Body of pancreas (tissue), 4 donors: ENCODE results near the gene ADCY5. TPM values are rescaled to one million over a fixed set of nuclear protein-coding genes. Genes with fewer than 3 reads are reported as not detected.

ENCODE experiments used
- ATAC-seq: fragments of 150-250 bp; one replicate; pipeline ENCODE4 v1.9.1; 2016
- DNase-seq, 4 donors: peaks; one replicate each; pipeline ENCODE4 v3.0.0-alpha.2; 2019
- H3K27ac ChIP-seq, 4 donors: fragments of 200-600 bp; sonication (generic); 1 replicate in 3 of 4; 2 replicates in 1 of 4; pipeline versions ENCODE4 v1.5.1 to v1.6.1; 2016 to 2019; ENCODE audit warnings: mild to moderate bottlenecking in 1 of 4, mixed read lengths in 1 of 4, moderate library complexity in 1 of 4
- H3K27me3 ChIP-seq, 2 donors: fragments of 200-600 bp; sonication (generic); one replicate each; pipeline ENCODE4 v1.6.0; 2016; ENCODE audit warnings: mild to moderate bottlenecking in 1 of 2
- H3K36me3 ChIP-seq, 2 donors: fragments of 200-600 bp; sonication (generic); replicated peaks in 1 of 2; 2 replicates each; pipeline ENCODE4 v1.5.1; 2016; ENCODE audit warnings: low read depth in 2 of 2; ENCODE audit not compliant: insufficient read depth in 1 of 2
- H3K4me1 ChIP-seq: fragments of 200-600 bp; sonication (generic); one replicate; pipeline ENCODE4 v1.6.0; 2016
- H3K4me3 ChIP-seq, 2 donors: fragments of 200-600 bp; sonication (generic); 1 replicate in 1 of 2; 2 replicates in 1 of 2; pipeline ENCODE4 v1.5.1; 2016 to 2019
- H3K9me3 ChIP-seq, 3 donors: fragments of 200-600 bp; sonication (generic); 1 replicate in 2 of 3; 2 replicates in 1 of 3; pipeline ENCODE4 v1.5.1; 2016
- POLR2A ChIP-seq, 3 donors: fragments of 450-650 bp; IDR thresholded peaks; one replicate each; pipeline ENCODE4 v1.6.1; 2016; ENCODE audit warnings: antibody characterized with exemption in 3 of 3, mild to moderate bottlenecking in 2 of 3
- WGBS, 2 donors: methylation state at CpG; one replicate each; pipeline ENCODE4 v1.1.5; 2017; 5-methylcytosine and 5-hydroxymethylcytosine counted together
- intact Hi-C: fragments of 100-400 bp; cut with DNase I; formaldehyde crosslinking; loops from one replicate; pipeline ENCODE4 v1.15.1; 2023
- total RNA-seq, 2 donors: library from RNA; depleted of rRNA; stranded (reverse); fragments of >200 nt; gene quantifications; one replicate each; pipeline ENCODE4 v1.1.0, GENCODE V29; 2016
- TF ChIP-seq, protein P1 (sequence below), 7 experiments: fragments of 450-650 bp in 4 of 7; fragments of 200-600 bp in 3 of 7; sonication (generic) in 3 of 7; IDR thresholded peaks; one replicate each; pipeline ENCODE4 v1.5.1; 2016 to 2019; ENCODE audit warnings: antibody characterized with exemption in 7 of 7

ADCY5 gene
- total RNA-seq, 2 donors from 2014 or later, result 10.6 to 18.8 TPM

DNA sequence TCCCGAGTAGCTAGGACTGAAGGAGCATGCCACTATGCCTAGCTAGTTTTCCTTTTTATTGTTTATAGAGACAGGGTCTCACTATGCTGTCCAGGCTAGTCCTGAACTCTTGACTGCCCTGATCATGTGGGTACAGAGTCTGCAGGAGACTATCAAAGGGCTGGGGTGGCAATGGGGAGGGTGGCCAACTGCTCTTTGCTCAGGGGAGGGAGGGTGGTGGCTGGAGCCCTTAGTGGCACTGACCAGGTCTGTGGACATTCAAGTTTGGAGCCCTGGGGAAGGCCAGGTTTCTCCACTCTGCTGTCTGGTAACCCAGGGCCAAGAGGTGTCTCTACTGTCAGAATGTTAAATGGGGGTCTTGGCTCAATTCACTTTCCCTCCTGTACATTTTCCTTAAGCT, 125.1 kb downstream of the ADCY5 start:
- ATAC-seq, result no peak
- H3K27me3 ChIP-seq, result no peaks in the 10 kb centered on the region
- H3K9me3 ChIP-seq, result no peaks in the 10 kb centered on the region
- TF ChIP-seq, protein P1, sequence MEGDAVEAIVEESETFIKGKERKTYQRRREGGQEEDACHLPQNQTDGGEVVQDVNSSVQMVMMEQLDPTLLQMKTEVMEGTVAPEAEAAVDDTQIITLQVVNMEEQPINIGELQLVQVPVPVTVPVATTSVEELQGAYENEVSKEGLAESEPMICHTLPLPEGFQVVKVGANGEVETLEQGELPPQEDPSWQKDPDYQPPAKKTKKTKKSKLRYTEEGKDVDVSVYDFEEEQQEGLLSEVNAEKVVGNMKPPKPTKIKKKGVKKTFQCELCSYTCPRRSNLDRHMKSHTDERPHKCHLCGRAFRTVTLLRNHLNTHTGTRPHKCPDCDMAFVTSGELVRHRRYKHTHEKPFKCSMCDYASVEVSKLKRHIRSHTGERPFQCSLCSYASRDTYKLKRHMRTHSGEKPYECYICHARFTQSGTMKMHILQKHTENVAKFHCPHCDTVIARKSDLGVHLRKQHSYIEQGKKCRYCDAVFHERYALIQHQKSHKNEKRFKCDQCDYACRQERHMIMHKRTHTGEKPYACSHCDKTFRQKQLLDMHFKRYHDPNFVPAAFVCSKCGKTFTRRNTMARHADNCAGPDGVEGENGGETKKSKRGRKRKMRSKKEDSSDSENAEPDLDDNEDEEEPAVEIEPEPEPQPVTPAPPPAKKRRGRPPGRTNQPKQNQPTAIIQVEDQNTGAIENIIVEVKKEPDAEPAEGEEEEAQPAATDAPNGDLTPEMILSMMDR (IDR thresholded peaks at IDR 0.05), result no peak
- no peak for TF ChIP-seq POLR2A (IDR thresholded peaks at IDR 0.05)
- DNase-seq, result peak in 1 of 4 donors; percentile 7
- no peak overlapping the region for H3K27ac ChIP-seq
- H3K4me3 ChIP-seq, result no peak overlapping the region
- intact Hi-C loops, result loop anchor here (10.0 kb wide), 1 partner anchor 241 kb away; no protein-coding TSS in a partner anchor
- peaks cover 4% of the 10 kb centered on the region for H3K4me1 ChIP-seq
- H3K36me3 ChIP-seq, result no peaks in the 10 kb centered on the region
- WGBS, 2 donors, result 74 to 79% methylated on average over 1 of the region's 1 CpG

DNA sequence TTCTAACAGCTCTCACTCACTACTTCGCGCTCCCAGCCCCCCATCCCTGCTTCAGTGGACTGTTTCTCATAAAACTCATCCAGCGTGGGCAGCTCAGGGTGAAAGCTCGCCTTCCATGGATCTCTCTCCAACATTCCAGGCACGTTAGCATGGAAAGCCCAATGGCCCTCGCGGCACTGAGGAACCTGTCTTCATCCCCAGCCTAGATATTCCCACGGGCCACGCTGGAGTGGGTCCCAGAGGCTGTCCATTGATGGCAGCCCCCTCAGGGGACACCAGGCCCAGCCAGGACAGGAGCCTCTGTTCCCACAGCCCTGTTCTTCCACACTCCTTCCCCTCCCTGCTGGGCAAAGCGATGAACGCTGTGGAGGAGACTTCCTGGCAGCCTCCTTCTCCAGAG, 126.0 kb downstream of the ADCY5 start:
- H3K9me3 ChIP-seq, result no peaks in the 10 kb centered on the region
- no peak overlapping the region for H3K4me3 ChIP-seq
- intact Hi-C loops, result loop anchor here (10.0 kb wide), 1 partner anchor 242 kb away; no protein-coding TSS in a partner anchor
- H3K4me1 ChIP-seq, result no peaks in the 10 kb centered on the region
- TF ChIP-seq, protein P1 (IDR thresholded peaks at IDR 0.05), result no peak
- no peak for TF ChIP-seq POLR2A (IDR thresholded peaks at IDR 0.05)
- WGBS, 2 donors, result 84 to 86% methylated on average over 11 of the region's 11 CpGs
- no peaks in the 10 kb centered on the region for H3K36me3 ChIP-seq
- no peak for ATAC-seq
- H3K27ac ChIP-seq, result no peak overlapping the region
- H3K27me3 ChIP-seq, result no peaks in the 10 kb centered on the region
- DNase-seq, result peak in 1 of 4 donors; percentile 5

DNA sequence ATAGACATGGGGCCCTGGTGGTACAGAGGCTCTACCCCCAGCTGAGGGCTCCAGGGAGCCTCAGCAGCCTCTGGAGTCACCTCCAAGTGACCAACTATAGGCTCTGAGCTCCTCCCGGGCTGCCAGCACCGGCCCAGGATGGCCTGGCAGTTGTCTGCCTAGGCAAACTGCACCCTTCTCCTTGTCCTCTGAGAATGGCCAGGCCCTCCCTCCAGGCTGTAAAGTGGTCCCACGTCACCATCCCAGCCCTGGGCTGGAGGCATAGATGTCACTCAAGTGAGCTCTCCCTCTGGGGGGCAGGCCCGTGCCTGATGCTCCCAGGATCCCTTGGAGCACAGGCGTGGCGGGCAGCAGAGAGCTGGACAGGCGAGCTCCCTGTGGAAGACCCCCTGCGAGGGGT, 127.1 kb downstream of the ADCY5 start:
- H3K27me3 ChIP-seq, result no peaks in the 10 kb centered on the region
- peak in 1 of 4 donors; percentile 8 for DNase-seq
- intact Hi-C loops, result loop anchor here (10.0 kb wide), 1 partner anchor 243 kb away; no protein-coding TSS in a partner anchor
- no peaks in the 10 kb centered on the region for H3K4me1 ChIP-seq
- no peak overlapping the region for H3K4me3 ChIP-seq
- TF ChIP-seq POLR2A (IDR thresholded peaks at IDR 0.05), result no peak
- TF ChIP-seq, protein P1 (IDR thresholded peaks at IDR 0.05), result no peak
- WGBS, 2 donors, result 55 to 74% methylated on average over 3 to 8 of the region's 8 CpGs
- ATAC-seq, result no peak
- no peak overlapping the region for H3K27ac ChIP-seq
- no peaks in the 10 kb centered on the region for H3K36me3 ChIP-seq
- no peaks in the 10 kb centered on the region for H3K9me3 ChIP-seq

DNA sequence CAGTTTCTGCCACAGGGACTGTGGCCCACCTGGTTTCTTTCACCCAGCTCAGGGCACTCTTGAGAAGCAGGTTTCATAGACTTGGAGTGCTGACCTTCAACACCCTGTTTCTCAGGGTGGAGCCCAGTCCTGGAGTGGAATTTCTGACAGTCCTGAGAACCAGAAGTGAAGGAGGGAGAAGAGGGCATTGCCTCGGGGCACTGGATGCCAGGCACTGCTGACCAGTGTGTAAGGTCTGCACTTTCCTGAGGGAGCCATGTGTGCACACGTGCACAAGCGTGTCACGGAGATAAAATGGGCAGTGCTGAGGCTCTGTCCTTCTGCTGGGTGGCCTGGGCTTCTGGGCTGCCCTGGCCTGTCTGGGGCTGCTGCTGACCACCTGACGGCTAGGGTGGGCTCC, 128.7 kb downstream of the ADCY5 start:
- Histone ChIP-seq H3K9me3 (no peaks in the 10 kb centered on the region), H3K27ac (no peak overlapping the region), H3K36me3 (no peaks in the 10 kb centered on the region), H3K4me1 (no peaks in the 10 kb centered on the region), H3K4me3 (no peak overlapping the region), H3K27me3 (no peaks in the 10 kb centered on the region)
- DNase-seq (no peak), ATAC-seq (no peak)
- no peak for TF ChIP-seq POLR2A (IDR thresholded peaks at IDR 0.05)
- TF ChIP-seq, protein P1 (IDR thresholded peaks at IDR 0.05), result no peak
- 77 to 78% methylated on average over 5 of the region's 5 CpGs for WGBS, 2 donors
- intact Hi-C loops, result loop anchor here (10.0 kb wide), 1 partner anchor 245 kb away; no protein-coding TSS in a partner anchor

DNA sequence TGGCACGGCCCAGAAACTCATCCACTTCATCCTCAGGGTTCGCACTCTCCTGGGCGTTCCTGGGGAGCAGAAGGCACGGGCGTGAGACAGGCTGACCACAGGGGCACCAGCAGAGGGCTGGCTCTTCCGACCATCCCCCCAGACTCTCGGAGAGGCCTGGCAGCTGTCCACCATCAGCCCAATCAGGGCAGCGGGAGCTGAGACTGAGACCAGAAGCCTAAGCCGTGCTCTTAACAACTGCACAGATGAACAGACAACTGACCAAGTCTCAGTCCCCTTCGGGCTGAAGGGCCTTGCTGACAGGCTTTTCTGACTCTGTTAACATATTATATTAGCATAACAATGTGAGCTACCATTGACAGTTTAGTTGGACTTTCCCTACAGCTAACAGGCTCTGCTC, 129.1 kb downstream of the ADCY5 start:
- no peak overlapping the region for H3K4me3 ChIP-seq
- H3K9me3 ChIP-seq, result no peaks in the 10 kb centered on the region
- ATAC-seq (no peak), DNase-seq (no peak)
- intact Hi-C loops, result loop anchor here (10.0 kb wide), 1 partner anchor 245 kb away; no protein-coding TSS in a partner anchor
- TF ChIP-seq POLR2A (IDR thresholded peaks at IDR 0.05), result no peak
- TF ChIP-seq, protein P1 (IDR thresholded peaks at IDR 0.05), result no peak
- no peaks in the 10 kb centered on the region for H3K27me3 ChIP-seq
- H3K36me3 ChIP-seq, result no peaks in the 10 kb centered on the region
- H3K27ac ChIP-seq, result no peak overlapping the region
- no peaks in the 10 kb centered on the region for H3K4me1 ChIP-seq
- 59 to 69% methylated on average over 7 to 10 of the region's 10 CpGs for WGBS, 2 donors
